Mammary epithelial cell (primary cell): ENCODE measurements around the gene MPDU1.

Experiments used
- EZH2 ChIP-seq: IDR thresholded peaks from 2 replicates; pipeline ENCODE4 v1.6.1; 2012; ENCODE audit warnings: low read length, inconsistent platforms, borderline replicate concordance
- TF ChIP-seq, protein P1 (sequence below), 2 donors: IDR thresholded peaks in 1 of 2; conservative IDR thresholded peaks in 1 of 2; 2 replicates each; pipeline ENCODE4 v1.5.1; 2011 to 2012; ENCODE audit warnings: inconsistent platforms in 2 of 2, low read length in 2 of 2, mild to moderate bottlenecking in 2 of 2, control low read depth in 1 of 2, low read depth in 1 of 2; ENCODE audit not compliant: insufficient read depth in 1 of 2; ENCODE audit errors: extremely low read depth in 1 of 2

DNA sequence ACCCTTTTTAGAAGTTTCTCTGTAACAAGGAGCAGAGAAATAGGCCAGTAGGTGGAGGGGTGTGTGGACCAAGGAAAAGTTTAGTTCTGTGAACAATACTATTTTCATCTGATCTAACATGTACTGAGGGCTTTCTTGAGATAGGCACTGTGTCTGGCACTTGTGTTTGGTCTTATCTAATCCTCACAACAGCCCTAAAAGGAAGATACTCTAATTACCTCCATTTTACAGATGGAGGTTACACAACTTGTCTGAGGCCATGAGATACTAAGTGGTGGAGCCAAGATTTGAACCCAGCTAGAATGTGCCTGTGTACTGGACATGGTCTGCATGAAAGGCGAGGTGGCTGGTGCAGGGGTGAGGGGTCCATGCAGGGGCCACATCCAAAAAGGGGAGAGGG, 30.3 kb upstream of the MPDU1 start:
- TF ChIP-seq, protein P1, sequence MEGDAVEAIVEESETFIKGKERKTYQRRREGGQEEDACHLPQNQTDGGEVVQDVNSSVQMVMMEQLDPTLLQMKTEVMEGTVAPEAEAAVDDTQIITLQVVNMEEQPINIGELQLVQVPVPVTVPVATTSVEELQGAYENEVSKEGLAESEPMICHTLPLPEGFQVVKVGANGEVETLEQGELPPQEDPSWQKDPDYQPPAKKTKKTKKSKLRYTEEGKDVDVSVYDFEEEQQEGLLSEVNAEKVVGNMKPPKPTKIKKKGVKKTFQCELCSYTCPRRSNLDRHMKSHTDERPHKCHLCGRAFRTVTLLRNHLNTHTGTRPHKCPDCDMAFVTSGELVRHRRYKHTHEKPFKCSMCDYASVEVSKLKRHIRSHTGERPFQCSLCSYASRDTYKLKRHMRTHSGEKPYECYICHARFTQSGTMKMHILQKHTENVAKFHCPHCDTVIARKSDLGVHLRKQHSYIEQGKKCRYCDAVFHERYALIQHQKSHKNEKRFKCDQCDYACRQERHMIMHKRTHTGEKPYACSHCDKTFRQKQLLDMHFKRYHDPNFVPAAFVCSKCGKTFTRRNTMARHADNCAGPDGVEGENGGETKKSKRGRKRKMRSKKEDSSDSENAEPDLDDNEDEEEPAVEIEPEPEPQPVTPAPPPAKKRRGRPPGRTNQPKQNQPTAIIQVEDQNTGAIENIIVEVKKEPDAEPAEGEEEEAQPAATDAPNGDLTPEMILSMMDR (conservative IDR thresholded peaks at IDR 0.05 in 1 of 2, IDR thresholded peaks at IDR 0.05 in 1 of 2; ENCODE audit: extremely low read depth in 1 of 2, insufficient read depth in 1 of 2, low read depth in 1 of 2, low read length in 2 of 2): no peak
- no peak for TF ChIP-seq EZH2
